WERI-Rb-1 (cell line): ENCODE results near the gene CTIF.

Experiments
- DNase-seq: peaks from one replicate; pipeline ENCODE4 v3.0.0-alpha.2; 2020
- H3K27ac ChIP-seq: fragments of 250-450 bp; sonication (Bioruptor Pico); 2 replicates; pipeline ENCODE4 v1.5.1; 2020; ENCODE audit warnings: mild to moderate bottlenecking, moderate library complexity
- H3K27me3 ChIP-seq: fragments of 250-450 bp; sonication (Bioruptor Pico); 2 replicates; pipeline ENCODE4 v1.5.1; 2021; ENCODE audit warnings: mild to moderate bottlenecking, low read depth, moderate library complexity; ENCODE audit not compliant: insufficient read depth, severe bottlenecking
- H3K36me3 ChIP-seq: fragments of 250-450 bp; sonication (Bioruptor Pico); 2 replicates; pipeline ENCODE4 v1.5.1; 2020; ENCODE audit warnings: mild to moderate bottlenecking, moderate library complexity
- H3K4me3 ChIP-seq: 2 replicates; pipeline ENCODE4 v1.5.1; 2011; ENCODE audit warnings: low read depth, mild to moderate bottlenecking, control low read depth, low read length
- H3K9me3 ChIP-seq: fragments of 250-450 bp; sonication (Bioruptor Pico); 2 replicates; pipeline ENCODE4 v1.5.1; 2021; ENCODE audit warnings: mild to moderate bottlenecking, moderate library complexity; ENCODE audit not compliant: severe bottlenecking
- CTCF ChIP-seq: IDR thresholded peaks from 2 replicates; pipeline ENCODE4 v1.5.1; 2011; ENCODE audit warnings: low read depth, mild to moderate bottlenecking, control low read depth, inconsistent platforms, low read length

Gene CTIF

GRCh38 chr18:48623468-48624235 is 84.8 kb downstream of the CTIF start:
- no peak for DNase-seq
- H3K36me3 ChIP-seq: peaks cover 16% of the 10 kb centered on the region
- TF ChIP-seq CTCF: no peak

GRCh38 chr18:48624856-48625255 is 86.0 kb downstream of the CTIF start:
- peaks cover 19% of the 10 kb centered on the region for H3K36me3 ChIP-seq
- no peak overlapping the region for H3K4me3 ChIP-seq
- TF ChIP-seq CTCF: no peak
- no peaks in the 10 kb centered on the region for H3K9me3 ChIP-seq
- H3K27me3 ChIP-seq: no peaks in the 10 kb centered on the region
- DNase-seq: no peak
- no peak overlapping the region for H3K27ac ChIP-seq

More at GRCh38 chr18:48623468-48624235, 84.8 kb downstream of the CTIF start:
- no peak overlapping the region for H3K4me3 ChIP-seq
- no peak overlapping the region for H3K27ac ChIP-seq
- H3K9me3 ChIP-seq: no peaks in the 10 kb centered on the region
- no peaks in the 10 kb centered on the region for H3K27me3 ChIP-seq

- DNase-seq: no peak
- H3K27ac ChIP-seq: no peak overlapping the region
- H3K9me3 ChIP-seq: no peaks in the 10 kb centered on the region
- H3K36me3 ChIP-seq: peaks cover 26% of the 10 kb centered on the region
- no peak for TF ChIP-seq CTCF
- H3K4me3 ChIP-seq: no peak overlapping the region
- H3K27me3 ChIP-seq: no peaks in the 10 kb centered on the region
These were observed 88.4 kb downstream of the CTIF start for GRCh38 chr18:48627216-48627615.

GRCh38 chr18:48629730-48630324 is 91.0 kb downstream of the CTIF start:
- Histone ChIP-seq H3K36me3 (peaks cover 29% of the 10 kb centered on the region), H3K27me3 (no peaks in the 10 kb centered on the region), H3K9me3 (no peaks in the 10 kb centered on the region), H3K27ac (no peak overlapping the region), H3K4me3 (no peak overlapping the region)
- TF ChIP-seq CTCF: no peak
- no peak for DNase-seq

GRCh38 chr18:48631851-48632250 is 93.0 kb downstream of the CTIF start:
- H3K27ac ChIP-seq: no peak overlapping the region
- no peaks in the 10 kb centered on the region for H3K9me3 ChIP-seq
- TF ChIP-seq CTCF: no peak
- no peak for DNase-seq
- H3K27me3 ChIP-seq: no peaks in the 10 kb centered on the region
- H3K36me3 ChIP-seq: peaks cover 24% of the 10 kb centered on the region
- no peak overlapping the region for H3K4me3 ChIP-seq
